Spinal cord (tissue), 10 donors: ENCODE data around the gene RBL2. TPM values are rescaled to one million over a fixed set of nuclear protein-coding genes. Genes with fewer than 3 reads are reported as not detected.
"Not testable (repeated sequence)": the region's sequence is repeated elsewhere in the genome, so short reads cannot be mapped to it uniquely, and the experiment has no call there.

ENCODE experiments used
- DNase-seq, 6 donors: peaks; one replicate each; pipeline versions ENCODE4 v3.0.0 to v3.0.0-alpha.2; 2013 to 2015; ENCODE audit warnings: low spot score in 6 of 6, low read depth in 4 of 6
- H3K27ac ChIP-seq: one replicate; pipeline ENCODE4 v1.5.1; 2013; ENCODE audit warnings: low read depth, low read length, control low read depth
- H3K27me3 ChIP-seq: one replicate; pipeline ENCODE4 v1.6.1; 2013; ENCODE audit warnings: low read length; ENCODE audit not compliant: control insufficient read depth, insufficient read depth
- H3K36me3 ChIP-seq: one replicate; pipeline ENCODE4 v1.6.1; 2013; ENCODE audit warnings: low read length; ENCODE audit not compliant: control insufficient read depth, insufficient read depth
- H3K4me1 ChIP-seq: one replicate; pipeline ENCODE4 v1.6.1; 2013; ENCODE audit warnings: low read length; ENCODE audit not compliant: control insufficient read depth, insufficient read depth
- H3K4me3 ChIP-seq: one replicate; pipeline ENCODE4 v1.5.1; 2013; ENCODE audit warnings: low read depth, low read length, control low read depth
- H3K9me3 ChIP-seq: one replicate; pipeline ENCODE4 v1.6.1; 2013; ENCODE audit warnings: low read length; ENCODE audit not compliant: control insufficient read depth, insufficient read depth
- WGBS: methylation state at CpG from one replicate; pipeline ENCODE4 v1.1.5; 2013; ENCODE audit warnings: missing lambda C conversion rate; ENCODE audit not compliant: insufficient coverage; 5-methylcytosine and 5-hydroxymethylcytosine counted together
- long read RNA-seq, 4 donors: transcript quantifications; one replicate each; lab custom pipeline, GENCODE V29; 2026
- polyA plus RNA-seq, 2 donors: library from polyadenylated mRNA; unstranded; fragments of 120-200 nt; gene quantifications; one replicate each; pipeline ENCODE4 v1.2.1, GENCODE V29; 2013; ENCODE audit not compliant: insufficient read length in 2 of 2
- total RNA-seq, 2 donors: library from RNA; depleted of rRNA in 1 of 2; stranded (reverse); fragments of 120-200 nt in 1 of 2; fragments of >200 nt in 1 of 2; gene quantifications; one replicate each; pipeline versions ENCODE4 v1.2.3 to v1.2.4, GENCODE V29; 2013 to 2014
- donor health status: healthy.

The RBL2 gene, protein sequence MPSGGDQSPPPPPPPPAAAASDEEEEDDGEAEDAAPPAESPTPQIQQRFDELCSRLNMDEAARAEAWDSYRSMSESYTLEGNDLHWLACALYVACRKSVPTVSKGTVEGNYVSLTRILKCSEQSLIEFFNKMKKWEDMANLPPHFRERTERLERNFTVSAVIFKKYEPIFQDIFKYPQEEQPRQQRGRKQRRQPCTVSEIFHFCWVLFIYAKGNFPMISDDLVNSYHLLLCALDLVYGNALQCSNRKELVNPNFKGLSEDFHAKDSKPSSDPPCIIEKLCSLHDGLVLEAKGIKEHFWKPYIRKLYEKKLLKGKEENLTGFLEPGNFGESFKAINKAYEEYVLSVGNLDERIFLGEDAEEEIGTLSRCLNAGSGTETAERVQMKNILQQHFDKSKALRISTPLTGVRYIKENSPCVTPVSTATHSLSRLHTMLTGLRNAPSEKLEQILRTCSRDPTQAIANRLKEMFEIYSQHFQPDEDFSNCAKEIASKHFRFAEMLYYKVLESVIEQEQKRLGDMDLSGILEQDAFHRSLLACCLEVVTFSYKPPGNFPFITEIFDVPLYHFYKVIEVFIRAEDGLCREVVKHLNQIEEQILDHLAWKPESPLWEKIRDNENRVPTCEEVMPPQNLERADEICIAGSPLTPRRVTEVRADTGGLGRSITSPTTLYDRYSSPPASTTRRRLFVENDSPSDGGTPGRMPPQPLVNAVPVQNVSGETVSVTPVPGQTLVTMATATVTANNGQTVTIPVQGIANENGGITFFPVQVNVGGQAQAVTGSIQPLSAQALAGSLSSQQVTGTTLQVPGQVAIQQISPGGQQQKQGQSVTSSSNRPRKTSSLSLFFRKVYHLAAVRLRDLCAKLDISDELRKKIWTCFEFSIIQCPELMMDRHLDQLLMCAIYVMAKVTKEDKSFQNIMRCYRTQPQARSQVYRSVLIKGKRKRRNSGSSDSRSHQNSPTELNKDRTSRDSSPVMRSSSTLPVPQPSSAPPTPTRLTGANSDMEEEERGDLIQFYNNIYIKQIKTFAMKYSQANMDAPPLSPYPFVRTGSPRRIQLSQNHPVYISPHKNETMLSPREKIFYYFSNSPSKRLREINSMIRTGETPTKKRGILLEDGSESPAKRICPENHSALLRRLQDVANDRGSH
- total RNA-seq (10 to 100 TPM; 68.8 to 94.2 TPM), polyA plus RNA-seq (10 to 100 TPM; 53.4 to 60.9 TPM)
- long read RNA-seq, donor 1, full-length matches to known transcripts = 6 of 43 reads
- long read RNA-seq, donor 1, partial matches to known transcripts = 12 of 43 reads
- long read RNA-seq, donor 1, other reads (novel, unspliced or antisense) = 25 of 43 reads
- long read RNA-seq, donor 2, partial matches to known transcripts = 23 of 23 reads
- long read RNA-seq, donor 2, other reads (novel, unspliced or antisense) = 0 of 23 reads
- long read RNA-seq, donor 3 = 0 reads
- long read RNA-seq, donor 4, full-length matches to known transcripts = 9 of 71 reads
- long read RNA-seq, donor 4, partial matches to known transcripts = 62 of 71 reads
- long read RNA-seq, donor 4, other reads (novel, unspliced or antisense) = 0 of 71 reads

DNA sequence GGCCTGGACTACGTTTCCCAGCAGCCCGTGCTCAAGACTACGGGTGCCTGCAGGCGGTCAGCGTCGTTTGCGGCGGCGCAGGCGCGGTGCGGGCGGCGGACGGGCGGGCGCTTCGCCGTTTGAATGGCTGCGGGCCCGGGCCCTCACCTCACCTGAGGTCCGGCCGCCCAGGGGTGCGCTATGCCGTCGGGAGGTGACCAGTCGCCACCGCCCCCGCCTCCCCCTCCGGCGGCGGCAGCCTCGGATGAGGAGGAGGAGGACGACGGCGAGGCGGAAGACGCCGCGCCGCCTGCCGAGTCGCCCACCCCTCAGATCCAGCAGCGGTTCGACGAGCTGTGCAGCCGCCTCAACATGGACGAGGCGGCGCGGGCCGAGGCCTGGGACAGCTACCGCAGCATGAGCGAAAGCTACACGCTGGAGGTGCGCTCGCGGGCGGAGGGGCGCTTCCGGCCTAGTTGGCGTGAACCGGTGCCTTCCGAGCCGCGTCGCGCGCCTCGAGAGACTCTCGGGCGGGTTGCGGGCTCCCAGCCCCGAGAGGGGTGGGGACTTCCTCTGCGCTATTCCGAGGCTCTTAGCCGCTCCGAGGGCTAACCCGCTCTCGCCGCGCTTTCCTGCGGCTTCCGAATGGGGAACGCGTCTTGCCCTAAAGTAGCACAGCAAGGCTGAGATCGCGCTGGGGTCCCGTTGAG is at the start of gene RBL2:
Gene RBL2, plus strand, starts transcription at position 95 of the 689 bp plus-strand sequence. Its CDS starts 86 bp downstream, at position 181.
- H3K9me3 ChIP-seq = no peaks in the 10 kb centered on the region
- peak within 1 kb of the TSS; percentile 88 for H3K4me3 ChIP-seq
- DNase-seq = peak; percentile 44 to 95 (median 79)
- no peaks in the 10 kb centered on the region for H3K4me1 ChIP-seq
- peak within 1 kb of the TSS; percentile 91 for H3K27ac ChIP-seq
- under 1% methylated on average over 89 of the region's 89 CpGs for WGBS
- no peaks in the 10 kb centered on the region for H3K27me3 ChIP-seq
- no peaks in the 10 kb centered on the region for H3K36me3 ChIP-seq

DNA sequence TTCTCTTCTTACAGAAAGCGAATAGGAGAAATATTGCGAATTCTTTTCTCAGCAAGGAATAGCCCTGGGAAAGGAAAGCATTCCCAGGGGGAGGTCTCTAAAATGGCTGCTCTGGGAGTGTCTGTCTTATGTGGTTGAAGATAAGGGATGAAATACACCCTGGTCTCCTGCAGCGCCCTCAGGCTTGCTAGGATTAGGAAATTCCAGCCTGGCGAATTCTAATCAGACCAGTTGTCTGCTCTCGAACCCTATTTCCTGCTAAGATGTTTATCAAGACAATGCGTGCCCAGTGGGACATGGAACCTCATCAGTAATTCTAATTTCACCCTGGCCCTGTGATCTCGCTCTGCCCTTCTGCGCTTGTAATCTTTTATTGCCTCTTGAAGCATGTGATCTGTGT is 49.7 kb upstream of the RBL2 start:
- not testable (repeated sequence) for DNase-seq, H3K9me3 ChIP-seq, H3K4me1 ChIP-seq, H3K27ac ChIP-seq, H3K27me3 ChIP-seq, H3K4me3 ChIP-seq, H3K36me3 ChIP-seq
- WGBS = 74% methylated on average over 4 of the region's 8 CpGs

DNA sequence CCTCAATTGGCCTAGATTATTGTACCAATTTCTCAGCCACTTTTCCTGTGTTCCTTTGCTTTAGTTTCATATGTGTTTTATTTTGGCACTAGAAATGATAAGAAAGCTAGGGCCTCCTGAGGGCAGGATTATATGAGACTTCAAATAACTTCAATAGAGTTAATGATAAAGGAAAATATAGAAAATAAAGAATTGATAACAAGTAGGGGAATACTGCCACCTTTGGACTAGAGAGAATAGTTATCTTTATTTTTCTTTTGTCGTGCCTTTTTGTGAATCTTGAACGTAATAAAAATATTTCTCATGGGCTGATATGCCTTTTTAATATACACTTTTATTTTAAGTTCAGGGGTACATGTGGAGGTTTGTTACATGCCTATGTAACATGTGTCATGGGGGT is 29.3 kb upstream of the RBL2 start:
- Histone ChIP-seq H3K4me3 (no peak overlapping the region), H3K36me3 (no peaks in the 10 kb centered on the region), H3K4me1 (no peaks in the 10 kb centered on the region), H3K9me3 (no peaks in the 10 kb centered on the region), H3K27ac (no peak overlapping the region), H3K27me3 (no peaks in the 10 kb centered on the region)
- DNase-seq = no peak
- WGBS = no CpG with 5 or more reads among the region's 2 CpGs

- Histone ChIP-seq H3K4me3 (no peak overlapping the region), H3K27me3 (no peaks in the 10 kb centered on the region), H3K9me3 (peaks cover 1% of the 10 kb centered on the region), H3K36me3 (no peaks in the 10 kb centered on the region), H3K27ac (no peak overlapping the region), H3K4me1 (no peaks in the 10 kb centered on the region)
- 97% methylated on average over 16 of the region's 18 CpGs for WGBS
- DNase-seq = no peak
Measured at GRCh38 chr16:53412549-53412948, 21.7 kb upstream of the RBL2 start.

GRCh38 chr16:53413864-53414263 is 20.4 kb upstream of the RBL2 start:
- H3K27me3 ChIP-seq = no peaks in the 10 kb centered on the region
- peaks cover 1% of the 10 kb centered on the region for H3K9me3 ChIP-seq
- 94% methylated on average over 14 of the region's 18 CpGs for WGBS
- no peaks in the 10 kb centered on the region for H3K36me3 ChIP-seq
- no peak overlapping the region for H3K4me3 ChIP-seq
- H3K27ac ChIP-seq = no peak overlapping the region
- H3K4me1 ChIP-seq = no peaks in the 10 kb centered on the region
- no peak for DNase-seq

DNA sequence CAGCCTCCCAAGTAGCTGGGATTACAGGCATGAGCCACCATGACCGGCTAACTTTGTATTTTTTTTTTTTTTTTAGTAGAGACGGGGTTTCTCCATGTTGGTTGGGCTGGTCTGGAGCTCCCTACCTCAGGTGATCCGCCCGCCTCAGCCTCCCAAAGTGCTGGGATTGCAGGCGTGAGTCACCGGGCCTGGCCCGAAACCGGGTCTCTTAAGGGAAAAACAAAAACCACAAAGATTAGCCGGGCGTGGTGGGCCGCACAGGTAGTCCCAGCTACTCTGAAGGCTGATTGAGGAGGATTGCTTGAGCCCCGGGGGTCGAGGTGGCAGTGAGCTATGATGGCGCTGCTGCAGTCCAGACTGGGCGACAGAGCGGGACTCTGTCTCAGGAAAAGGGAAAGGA is 19.9 kb upstream of the RBL2 start:
- Histone ChIP-seq H3K36me3 (no peaks in the 10 kb centered on the region), H3K9me3 (peaks cover 1% of the 10 kb centered on the region), H3K4me1 (no peaks in the 10 kb centered on the region), H3K27ac (no peak overlapping the region), H3K4me3 (no peak overlapping the region), H3K27me3 (no peaks in the 10 kb centered on the region)
- WGBS = 96% methylated on average over 15 of the region's 16 CpGs
- DNase-seq = no peak

- WGBS = 0% methylated on average over 1 of the region's 4 CpGs
- Histone ChIP-seq H3K9me3 (peaks cover 3% of the 10 kb centered on the region), H3K4me3 (no peak overlapping the region), H3K27me3 (no peaks in the 10 kb centered on the region), H3K4me1 (no peaks in the 10 kb centered on the region), H3K36me3 (no peaks in the 10 kb centered on the region), H3K27ac (no peak overlapping the region)
- DNase-seq = peak in 3 of 6 donors; percentile 5 to 78 (median 7)
Measured at GRCh38 chr16:53415504-53415903, 18.8 kb upstream of the RBL2 start.

- no peak overlapping the region for H3K4me3 ChIP-seq
- H3K27me3 ChIP-seq = no peaks in the 10 kb centered on the region
- no peaks in the 10 kb centered on the region for H3K36me3 ChIP-seq
- H3K4me1 ChIP-seq = no peaks in the 10 kb centered on the region
- H3K27ac ChIP-seq = no peak overlapping the region
- 78% methylated on average over 4 of the region's 4 CpGs for WGBS
- peaks cover 3% of the 10 kb centered on the region for H3K9me3 ChIP-seq
- DNase-seq = no peak
Measured at GRCh38 chr16:53417011-53417410, 17.3 kb upstream of the RBL2 start.
